Astrocyte (in vitro differentiated cells and primary cell): ENCODE results near the gene SYCP2.

Experiments used
- CTCF ChIP-seq: IDR thresholded peaks from 2 replicates; pipeline ENCODE4 v1.5.1; 2011; ENCODE audit warnings: low read depth, mild to moderate bottlenecking, inconsistent platforms, low read length, moderate library complexity; ENCODE audit not compliant: insufficient read depth
- EZH2 ChIP-seq: IDR thresholded peaks from 2 replicates; pipeline ENCODE4 v1.6.1; 2012; ENCODE audit warnings: mild to moderate bottlenecking, low read length, inconsistent platforms; ENCODE audit not compliant: insufficient read depth

GRCh38 chr20:59891581-59891980, 41.9 kb downstream of the SYCP2 start:
- no peak for TF ChIP-seq CTCF
- no peak for TF ChIP-seq EZH2
